HCT116 (cell line): ENCODE measurements around the gene ASS1. TPM values are rescaled to one million over a fixed set of nuclear protein-coding genes. Genes with fewer than 3 reads are reported as not detected.

Experiments used
- ATAC-seq: fragments of 200-7000 bp; cut with Tn5 transposase; 2 replicates; pipeline ENCODE4 v1.9.1; 2020; ENCODE audit warnings: mild to moderate bottlenecking, moderate library complexity
- BruUV-seq: library from RNA; stranded (reverse); fragments of 400-500 nt; replicated peaks from 2 replicates; lab custom pipeline; 2021; lab: Mats Ljungman, UMichigan
- CTCF ChIA-PET: fragments of 300-600 bp; sonication (Branson Sonifier 250); formaldehyde crosslinking; loops from one replicate; lab custom pipeline; 2021; ENCODE audit warnings: antibody characterized with exemption; lab: Charles Lee
- POLR2A ChIA-PET: fragments of 300-600, 350-600 bp; sonication (Branson Sonifier 250); formaldehyde crosslinking; loops from one replicate; lab custom pipeline; 2021; ENCODE audit warnings: antibody characterized with exemption; lab: Charles Lee
- RAD21 ChIA-PET, 2 experiments: fragments of 300-600 bp; sonication (Branson Sonifier 250); formaldehyde crosslinking; loops; one replicate each; lab custom pipeline; 2023; ENCODE audit warnings: low total read pairs in 2 of 2; ENCODE audit not compliant: uncharacterized antibody in 2 of 2, unreplicated experiment in 2 of 2, low non-redundant PET in 1 of 2; lab: Charles Lee
- DNase-seq: peaks from one replicate; pipeline ENCODE4 v3.0.0-alpha.2; 2010; ENCODE audit warnings: low read depth, low spot score
- H2AFZ ChIP-seq: fragments of 200-600 bp; shearing (Covaris generic), sonication (generic); 2 replicates; pipeline ENCODE4 v1.6.1; 2017; ENCODE audit warnings: low read depth, mixed run types, mixed read lengths, antibody characterized with exemption, low read length; ENCODE audit not compliant: poor library complexity, severe bottlenecking
- H3K27ac ChIP-seq: 2 replicates; pipeline ENCODE4 v1.5.1; 2012; ENCODE audit warnings: low read depth, low read length
- H3K27me3 ChIP-seq: fragments of 200-600 bp; sonication (generic); 2 replicates; pipeline ENCODE4 v1.6.1; 2016; ENCODE audit warnings: mixed run types, low read length, mixed read lengths; ENCODE audit not compliant: insufficient read depth
- H3K36me3 ChIP-seq, 2 experiments: fragments of 200-500 bp in 1 of 2; fragments of 200-600 bp in 1 of 2; sonication (Bioruptor generic) in 1 of 2; sonication (generic) in 1 of 2; 2 replicates each; pipeline versions ENCODE4 v1.5.1 to v1.6.1; 2014 to 2016; ENCODE audit warnings: low read length in 2 of 2, inconsistent platforms in 1 of 2, mixed read lengths in 1 of 2, mixed run types in 1 of 2; ENCODE audit not compliant: insufficient read depth in 2 of 2, control insufficient read depth in 1 of 2
- H3K4me1 ChIP-seq, 2 experiments: fragments of 200-600 bp in 1 of 2; sonication (generic) in 1 of 2; 2 replicates each; pipeline versions ENCODE4 v1.5.1 to v1.6.1; 2012 to 2017; ENCODE audit warnings: low read length in 2 of 2, inconsistent platforms in 1 of 2, mild to moderate bottlenecking in 1 of 2, mixed read lengths in 1 of 2, mixed run types in 1 of 2, moderate library complexity in 1 of 2; ENCODE audit not compliant: insufficient read depth in 2 of 2, control insufficient read depth in 1 of 2
- H3K4me2 ChIP-seq: fragments of 200-600 bp; sonication (generic); 2 replicates; pipeline ENCODE4 v1.6.1; 2017; ENCODE audit warnings: mixed run types, low read length, mixed read lengths
- H3K4me3 ChIP-seq, 2 experiments: fragments of 200-600 bp in 1 of 2; sonication (generic) in 1 of 2; replicated peaks in 1 of 2; 2 replicates each; pipeline ENCODE4 v1.5.1; 2011 to 2016; ENCODE audit warnings: low read length in 2 of 2, control low read depth in 1 of 2, low read depth in 1 of 2, mild to moderate bottlenecking in 1 of 2, mixed read lengths in 1 of 2, mixed run types in 1 of 2
- H3K79me2 ChIP-seq: fragments of 200-600 bp; sonication (generic); 2 replicates; pipeline ENCODE4 v1.6.1; 2017; ENCODE audit warnings: mild to moderate bottlenecking, mixed run types, low read length, moderate library complexity, mixed read lengths; ENCODE audit not compliant: insufficient read depth
- H3K9ac ChIP-seq: fragments of 200-600 bp; sonication (generic); 2 replicates; pipeline ENCODE4 v1.6.1; 2016; ENCODE audit warnings: low read length, mixed read lengths
- H3K9me2 ChIP-seq: fragments of 200-600 bp; sonication (generic), shearing (Covaris generic); 2 replicates; pipeline ENCODE4 v1.6.1; 2017; ENCODE audit warnings: mixed run types, mild to moderate bottlenecking, moderate library complexity; ENCODE audit not compliant: insufficient read depth
- H3K9me3 ChIP-seq, 2 experiments: fragments of 200-500 bp in 1 of 2; fragments of 200-600 bp in 1 of 2; sonication (Bioruptor generic) in 1 of 2; sonication (generic) in 1 of 2; 2 replicates each; pipeline ENCODE4 v1.6.1; 2014 to 2017; ENCODE audit warnings: low read length in 2 of 2, mixed read lengths in 2 of 2, inconsistent platforms in 1 of 2, low read depth in 1 of 2, mild to moderate bottlenecking in 1 of 2, mixed run types in 1 of 2, moderate library complexity in 1 of 2; ENCODE audit not compliant: control insufficient read depth in 1 of 2, insufficient read depth in 1 of 2
- H4K20me1 ChIP-seq: fragments of 200-600 bp; sonication (generic), shearing (Covaris generic); 2 replicates; pipeline ENCODE4 v1.6.1; 2017; ENCODE audit warnings: mixed run types, mild to moderate bottlenecking, moderate library complexity; ENCODE audit not compliant: insufficient read depth
- CBX3 ChIP-seq: IDR thresholded peaks from 2 replicates; pipeline ENCODE4 v1.6.1; 2012; ENCODE audit warnings: low read depth
- CEBPB ChIP-seq: IDR thresholded peaks from 2 replicates; pipeline ENCODE4 v1.6.1; 2012; ENCODE audit warnings: low read depth
- EGR1 ChIP-seq: IDR thresholded peaks from 2 replicates; pipeline ENCODE4 v1.6.1; 2012; ENCODE audit warnings: low read depth
- ELF1 ChIP-seq: IDR thresholded peaks from 2 replicates; pipeline ENCODE4 v1.6.1; 2012; ENCODE audit warnings: low read depth, borderline replicate concordance
- EZH2 ChIP-seq: fragments of 200-600 bp; sonication (generic); IDR thresholded peaks from 2 replicates; pipeline ENCODE4 v1.6.1; 2017; ENCODE audit warnings: antibody characterized with exemption, mixed run types
- EZH2phosphoT487 ChIP-seq: fragments of 200-600 bp; IDR thresholded peaks from 2 replicates; pipeline ENCODE4 v1.6.1; 2018; ENCODE audit warnings: antibody characterized with exemption, borderline replicate concordance
- FOSL1 ChIP-seq: IDR thresholded peaks from 2 replicates; pipeline ENCODE4 v1.6.1; 2012; ENCODE audit warnings: low read depth
- JUND ChIP-seq: IDR thresholded peaks from 2 replicates; pipeline ENCODE4 v1.6.1; 2012
- POLR2A ChIP-seq: IDR thresholded peaks from 2 replicates; pipeline ENCODE4 v1.7.0; 2011; ENCODE audit warnings: borderline replicate concordance; ENCODE audit not compliant: insufficient read depth, insufficient read length; ENCODE audit errors: extremely low read depth
- POLR2AphosphoS5 ChIP-seq: IDR thresholded peaks from 2 replicates; pipeline ENCODE4 v1.6.1; 2011; ENCODE audit warnings: mild to moderate bottlenecking, low read depth, low read length, moderate library complexity
- SIN3A ChIP-seq: IDR thresholded peaks from 2 replicates; pipeline ENCODE4 v1.6.1; 2012; ENCODE audit warnings: low read depth
- SP1 ChIP-seq: IDR thresholded peaks from 2 replicates; pipeline ENCODE4 v1.6.1; 2012; ENCODE audit warnings: low read depth
- SRF ChIP-seq: IDR thresholded peaks from 2 replicates; pipeline ENCODE4 v1.6.1; 2012; ENCODE audit warnings: low read depth
- TCF7L2 ChIP-seq: IDR thresholded peaks from 2 replicates; pipeline ENCODE4 v1.7.0; 2011; ENCODE audit warnings: borderline replicate concordance, inconsistent platforms; ENCODE audit not compliant: insufficient read depth, insufficient read length; ENCODE audit errors: extremely low read depth
- ZFX ChIP-seq: fragments of 450-650 bp; IDR thresholded peaks from 2 replicates; pipeline ENCODE4 v1.6.1; 2017
- ZNF274 ChIP-seq: fragments of 200-500 bp; sonication (Bioruptor generic); IDR thresholded peaks from 2 replicates; pipeline ENCODE4 v1.6.1; 2014; ENCODE audit warnings: mild to moderate bottlenecking, low read depth, low read length, inconsistent platforms
- intact Hi-C: fragments of 100-400 bp; cut with micrococcal nuclease; formaldehyde crosslinking; loops from 2 replicates; pipeline ENCODE4 v1.10.0; 2022
- total RNA-seq: library from RNA; stranded (reverse); gene quantifications from one replicate; pipeline ENCODE4 v1.2.1, GENCODE V29; 2021; ENCODE audit not compliant: unreplicated experiment
- TF ChIP-seq, protein P1 (sequence below): IDR thresholded peaks from 2 replicates; pipeline ENCODE4 v1.6.1; 2011; ENCODE audit warnings: mild to moderate bottlenecking, low read length, moderate library complexity; ENCODE audit not compliant: insufficient replicate concordance; ENCODE audit errors: extremely low read depth
- TF ChIP-seq, protein P2 (sequence below): IDR thresholded peaks from 2 replicates; pipeline ENCODE4 v1.6.1; 2012; ENCODE audit warnings: low read depth
- TF ChIP-seq, protein P3 (sequence below), 3 experiments: fragments of 200-600 bp in 1 of 3; sonication (generic) in 1 of 3; IDR thresholded peaks in 2 of 3; conservative IDR thresholded peaks in 1 of 3; 2 replicates each; pipeline ENCODE4 v1.5.1; 2012 to 2017; ENCODE audit warnings: low read depth in 2 of 3, low read length in 2 of 3, antibody characterized with exemption in 1 of 3, borderline replicate concordance in 1 of 3, control low read depth in 1 of 3, mild to moderate bottlenecking in 1 of 3, mixed read lengths in 1 of 3, mixed run types in 1 of 3, moderate library complexity in 1 of 3; ENCODE audit not compliant: insufficient read depth in 1 of 3
- TF ChIP-seq, protein P4 (sequence below): IDR thresholded peaks from 2 replicates; pipeline ENCODE4 v1.6.1; 2012
- TF ChIP-seq, protein P5 (sequence below): IDR thresholded peaks from 2 replicates; pipeline ENCODE4 v1.6.1; 2012

Gene ASS1
- total RNA-seq, 1 experiment from 2014 or later = 92.6 TPM

DNA sequence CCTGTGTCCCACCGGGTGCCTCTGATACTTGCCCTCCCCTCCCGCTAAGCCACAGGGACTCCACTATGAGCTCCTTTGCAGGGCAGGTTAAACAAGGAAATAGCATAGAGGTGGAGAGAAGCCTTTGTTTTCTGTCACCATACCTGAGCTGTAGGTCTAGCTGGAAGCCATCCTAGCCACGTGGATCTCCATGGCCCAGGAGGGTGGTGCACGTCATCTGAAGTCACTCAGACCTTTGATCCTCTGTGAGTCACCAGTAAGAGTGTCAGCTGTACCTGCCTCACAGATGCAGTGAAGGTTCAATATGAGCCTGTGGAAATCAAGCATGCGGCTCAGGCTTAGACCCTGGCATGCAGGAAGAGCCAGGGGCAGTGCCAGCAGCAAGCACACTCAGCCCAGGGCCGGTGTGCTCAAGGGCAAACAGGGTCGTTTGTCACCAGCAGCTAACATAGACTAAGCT, 55.1 kb downstream of the ASS1 start:
- intact Hi-C loops = no loop called here
- ChIA-PET RAD21 (interaction anchor here in 1 of 2 experiments (0.7 kb wide), 1 partner anchor 182 kb away, joined by 3 read pairs; no protein-coding TSS in a partner anchor), CTCF (interaction anchor here (1.4 kb wide), 1 partner anchor 184 kb away, joined by 3 read pairs; no protein-coding TSS in a partner anchor), POLR2A (no interaction called here)
- DNase-seq (peak; percentile 68), ATAC-seq (peak; percentile 89)
- Histone ChIP-seq H3K79me2 (no peaks in the 10 kb centered on the region), H3K9me2 (no peaks in the 10 kb centered on the region), H3K4me1 (peaks cover 11 to 18% of the 10 kb centered on the region in 2 experiments), H4K20me1 (no peaks in the 10 kb centered on the region), H3K27ac (no peak overlapping the region; the same call in 1 of the 2 replicates), H3K36me3 (no peaks in the 10 kb centered on the region), H3K4me3 (no peak overlapping the region), H3K4me2 (peak overlapping the region; percentile 61), H3K9me3 (peaks cover 2 to 7% of the 10 kb centered on the region in 2 experiments; a peak in 2 of 4 replicates), H3K27me3 (no peaks in the 10 kb centered on the region), H2AFZ (no peak overlapping the region), H3K9ac (peak overlapping the region; percentile 33; the same call in 1 of the 2 replicates)
- no TSS peak for BruUV-seq
- TF ChIP-seq SIN3A (peak; percentile 78), JUND (peak; percentile 85), CBX3 (0 out of 2 replicates have a peak, but pooled peaks have one; percentile 73), POLR2A (no peak), SRF (no peak), ZFX (no peak), TCF7L2 (peak; percentile 95), EZH2 (no peak), EZH2phosphoT487 (no peak), EGR1 (no peak), CEBPB (no peak), POLR2AphosphoS5 (peak; percentile 37; the same call in 1 of the 2 replicates), ELF1 (no peak), ZNF274 (no peak), FOSL1 (peak; percentile 72), SP1 (peak; percentile 59)
- TF ChIP-seq, protein P1, sequence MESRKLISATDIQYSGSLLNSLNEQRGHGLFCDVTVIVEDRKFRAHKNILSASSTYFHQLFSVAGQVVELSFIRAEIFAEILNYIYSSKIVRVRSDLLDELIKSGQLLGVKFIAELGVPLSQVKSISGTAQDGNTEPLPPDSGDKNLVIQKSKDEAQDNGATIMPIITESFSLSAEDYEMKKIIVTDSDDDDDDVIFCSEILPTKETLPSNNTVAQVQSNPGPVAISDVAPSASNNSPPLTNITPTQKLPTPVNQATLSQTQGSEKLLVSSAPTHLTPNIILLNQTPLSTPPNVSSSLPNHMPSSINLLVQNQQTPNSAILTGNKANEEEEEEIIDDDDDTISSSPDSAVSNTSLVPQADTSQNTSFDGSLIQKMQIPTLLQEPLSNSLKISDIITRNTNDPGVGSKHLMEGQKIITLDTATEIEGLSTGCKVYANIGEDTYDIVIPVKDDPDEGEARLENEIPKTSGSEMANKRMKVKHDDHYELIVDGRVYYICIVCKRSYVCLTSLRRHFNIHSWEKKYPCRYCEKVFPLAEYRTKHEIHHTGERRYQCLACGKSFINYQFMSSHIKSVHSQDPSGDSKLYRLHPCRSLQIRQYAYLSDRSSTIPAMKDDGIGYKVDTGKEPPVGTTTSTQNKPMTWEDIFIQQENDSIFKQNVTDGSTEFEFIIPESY = no peak
- TF ChIP-seq, protein P2, sequence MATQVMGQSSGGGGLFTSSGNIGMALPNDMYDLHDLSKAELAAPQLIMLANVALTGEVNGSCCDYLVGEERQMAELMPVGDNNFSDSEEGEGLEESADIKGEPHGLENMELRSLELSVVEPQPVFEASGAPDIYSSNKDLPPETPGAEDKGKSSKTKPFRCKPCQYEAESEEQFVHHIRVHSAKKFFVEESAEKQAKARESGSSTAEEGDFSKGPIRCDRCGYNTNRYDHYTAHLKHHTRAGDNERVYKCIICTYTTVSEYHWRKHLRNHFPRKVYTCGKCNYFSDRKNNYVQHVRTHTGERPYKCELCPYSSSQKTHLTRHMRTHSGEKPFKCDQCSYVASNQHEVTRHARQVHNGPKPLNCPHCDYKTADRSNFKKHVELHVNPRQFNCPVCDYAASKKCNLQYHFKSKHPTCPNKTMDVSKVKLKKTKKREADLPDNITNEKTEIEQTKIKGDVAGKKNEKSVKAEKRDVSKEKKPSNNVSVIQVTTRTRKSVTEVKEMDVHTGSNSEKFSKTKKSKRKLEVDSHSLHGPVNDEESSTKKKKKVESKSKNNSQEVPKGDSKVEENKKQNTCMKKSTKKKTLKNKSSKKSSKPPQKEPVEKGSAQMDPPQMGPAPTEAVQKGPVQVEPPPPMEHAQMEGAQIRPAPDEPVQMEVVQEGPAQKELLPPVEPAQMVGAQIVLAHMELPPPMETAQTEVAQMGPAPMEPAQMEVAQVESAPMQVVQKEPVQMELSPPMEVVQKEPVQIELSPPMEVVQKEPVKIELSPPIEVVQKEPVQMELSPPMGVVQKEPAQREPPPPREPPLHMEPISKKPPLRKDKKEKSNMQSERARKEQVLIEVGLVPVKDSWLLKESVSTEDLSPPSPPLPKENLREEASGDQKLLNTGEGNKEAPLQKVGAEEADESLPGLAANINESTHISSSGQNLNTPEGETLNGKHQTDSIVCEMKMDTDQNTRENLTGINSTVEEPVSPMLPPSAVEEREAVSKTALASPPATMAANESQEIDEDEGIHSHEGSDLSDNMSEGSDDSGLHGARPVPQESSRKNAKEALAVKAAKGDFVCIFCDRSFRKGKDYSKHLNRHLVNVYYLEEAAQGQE = no peak
- TF ChIP-seq, protein P3, sequence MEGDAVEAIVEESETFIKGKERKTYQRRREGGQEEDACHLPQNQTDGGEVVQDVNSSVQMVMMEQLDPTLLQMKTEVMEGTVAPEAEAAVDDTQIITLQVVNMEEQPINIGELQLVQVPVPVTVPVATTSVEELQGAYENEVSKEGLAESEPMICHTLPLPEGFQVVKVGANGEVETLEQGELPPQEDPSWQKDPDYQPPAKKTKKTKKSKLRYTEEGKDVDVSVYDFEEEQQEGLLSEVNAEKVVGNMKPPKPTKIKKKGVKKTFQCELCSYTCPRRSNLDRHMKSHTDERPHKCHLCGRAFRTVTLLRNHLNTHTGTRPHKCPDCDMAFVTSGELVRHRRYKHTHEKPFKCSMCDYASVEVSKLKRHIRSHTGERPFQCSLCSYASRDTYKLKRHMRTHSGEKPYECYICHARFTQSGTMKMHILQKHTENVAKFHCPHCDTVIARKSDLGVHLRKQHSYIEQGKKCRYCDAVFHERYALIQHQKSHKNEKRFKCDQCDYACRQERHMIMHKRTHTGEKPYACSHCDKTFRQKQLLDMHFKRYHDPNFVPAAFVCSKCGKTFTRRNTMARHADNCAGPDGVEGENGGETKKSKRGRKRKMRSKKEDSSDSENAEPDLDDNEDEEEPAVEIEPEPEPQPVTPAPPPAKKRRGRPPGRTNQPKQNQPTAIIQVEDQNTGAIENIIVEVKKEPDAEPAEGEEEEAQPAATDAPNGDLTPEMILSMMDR (IDR thresholded peaks at IDR 0.05 in 2 of 3, conservative IDR thresholded peaks at IDR 0.05 in 1 of 3; ENCODE audit: borderline replicate concordance in 1 of 3, insufficient read depth in 1 of 3, low read depth in 2 of 3, low read length in 2 of 3) = no peak
- TF ChIP-seq, protein P4, sequence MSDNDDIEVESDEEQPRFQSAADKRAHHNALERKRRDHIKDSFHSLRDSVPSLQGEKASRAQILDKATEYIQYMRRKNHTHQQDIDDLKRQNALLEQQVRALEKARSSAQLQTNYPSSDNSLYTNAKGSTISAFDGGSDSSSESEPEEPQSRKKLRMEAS = peak; percentile 98
- TF ChIP-seq, protein P5, sequence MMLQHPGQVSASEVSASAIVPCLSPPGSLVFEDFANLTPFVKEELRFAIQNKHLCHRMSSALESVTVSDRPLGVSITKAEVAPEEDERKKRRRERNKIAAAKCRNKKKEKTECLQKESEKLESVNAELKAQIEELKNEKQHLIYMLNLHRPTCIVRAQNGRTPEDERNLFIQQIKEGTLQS = no peak
